ENCODE measurements around the gene CACNA1B.
"Not testable (repeated sequence)": the region's sequence is repeated elsewhere in the genome, so short reads cannot be mapped to it uniquely, and the experiment has no call there.

CACNA1B gene

DNA sequence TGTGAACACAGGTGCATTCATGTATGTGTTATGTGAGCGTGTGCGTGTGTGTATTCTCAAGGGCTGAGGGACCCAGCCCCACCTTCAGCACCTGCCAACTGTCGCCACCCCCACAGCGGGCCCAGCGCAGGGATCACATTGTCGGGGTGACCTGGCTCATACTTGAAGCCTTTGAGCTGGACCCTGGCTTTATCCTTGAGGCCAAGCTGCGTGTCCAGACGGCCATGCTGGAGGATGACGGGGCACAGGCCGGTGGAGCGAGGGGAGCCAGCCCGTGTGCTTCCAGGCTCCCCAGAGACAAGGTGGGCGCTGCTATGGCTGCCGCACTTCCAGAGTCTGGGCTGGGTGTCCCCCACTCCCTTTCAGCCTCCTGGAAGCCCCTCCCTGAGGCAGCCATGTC is 261.5 kb downstream of the CACNA1B start:
- H2BK15ac ChIP-seq (ENCODE audit: low read length), result not testable (repeated sequence)

GRCh38 chr9:138140980-138141379 is 263.4 kb downstream of the CACNA1B start:
- not testable (repeated sequence) for H2AK5ac ChIP-seq (ENCODE audit: low read depth, low read length); H3K79me1 ChIP-seq (ENCODE audit: low read depth, low read length); H2BK12ac ChIP-seq (ENCODE audit: low read length); H3K14ac ChIP-seq (ENCODE audit: low read length); H2BK120ac ChIP-seq (ENCODE audit: low read depth, low read length); H2BK15ac ChIP-seq (ENCODE audit: low read length); H3K18ac ChIP-seq (ENCODE audit: low read length); H3K27ac ChIP-seq (replicated peaks; ENCODE audit: low read length); H3K9me3 ChIP-seq (replicated peaks in 1 of 2; ENCODE audit: control insufficient read depth in 2 of 2, insufficient read depth in 1 of 2, low read depth in 1 of 2, low read length in 2 of 2); H4K91ac ChIP-seq (ENCODE audit: low read depth, low read length, poor library complexity); H3K27me3 ChIP-seq (ENCODE audit: control insufficient read depth in 3 of 3, insufficient read depth in 3 of 3, low read depth in 1 of 3, low read length in 3 of 3); H4K8ac ChIP-seq (ENCODE audit: low read depth, low read length); H3K36me3 ChIP-seq (replicated peaks in 1 of 2; ENCODE audit: control insufficient read depth in 2 of 2, insufficient read depth in 2 of 2, low read length in 2 of 2); H2AFZ ChIP-seq (ENCODE audit: low read length); DNase-seq (ENCODE audit: low spot score); H2BK5ac ChIP-seq (ENCODE audit: low read length); H3K4me1 ChIP-seq (ENCODE audit: control insufficient read depth in 2 of 2, insufficient read depth in 1 of 2, low read depth in 1 of 2, low read length in 2 of 2); H3K4me2 ChIP-seq (ENCODE audit: insufficient read depth, low read length, poor library complexity, severe bottlenecking); H3K4ac ChIP-seq (ENCODE audit: low read length); H3K9ac ChIP-seq (ENCODE audit: low read depth, low read length, poor library complexity); H3K4me3 ChIP-seq (ENCODE audit: low read length in 2 of 2); H3K23ac ChIP-seq (ENCODE audit: low read depth, low read length, poor library complexity)
- WGBS, 2 donors (ENCODE audit: extremely low coverage in 2 of 2, insufficient read length in 2 of 2, insufficient replicate concordance in 1 of 2), result no CpG with 5 or more reads among the region's 15 CpGs

More for the DNA sequence above, 261.5 kb downstream of the CACNA1B start:
- not testable (repeated sequence) for H2BK12ac ChIP-seq (ENCODE audit: low read length); H3K27ac ChIP-seq (replicated peaks; ENCODE audit: low read length); H2BK5ac ChIP-seq (ENCODE audit: low read length); H3K23ac ChIP-seq (ENCODE audit: low read depth, low read length, poor library complexity); H3K27me3 ChIP-seq (ENCODE audit: control insufficient read depth in 3 of 3, insufficient read depth in 3 of 3, low read depth in 1 of 3, low read length in 3 of 3); H3K18ac ChIP-seq (ENCODE audit: low read length); H2BK120ac ChIP-seq (ENCODE audit: low read depth, low read length); H3K14ac ChIP-seq (ENCODE audit: low read length); H4K8ac ChIP-seq (ENCODE audit: low read depth, low read length); H2AFZ ChIP-seq (ENCODE audit: low read length); H3K36me3 ChIP-seq (replicated peaks in 1 of 2; ENCODE audit: control insufficient read depth in 2 of 2, insufficient read depth in 2 of 2, low read length in 2 of 2); H3K4me3 ChIP-seq (ENCODE audit: low read length in 2 of 2); H3K9ac ChIP-seq (ENCODE audit: low read depth, low read length, poor library complexity); H2AK5ac ChIP-seq (ENCODE audit: low read depth, low read length); H3K4ac ChIP-seq (ENCODE audit: low read length); H3K9me3 ChIP-seq (replicated peaks in 1 of 2; ENCODE audit: control insufficient read depth in 2 of 2, insufficient read depth in 1 of 2, low read depth in 1 of 2, low read length in 2 of 2); H4K91ac ChIP-seq (ENCODE audit: low read depth, low read length, poor library complexity); DNase-seq (ENCODE audit: low spot score); H3K79me1 ChIP-seq (ENCODE audit: low read depth, low read length); H3K4me1 ChIP-seq (ENCODE audit: control insufficient read depth in 2 of 2, insufficient read depth in 1 of 2, low read depth in 1 of 2, low read length in 2 of 2)
- no CpG with 5 or more reads among the region's 14 CpGs for WGBS, 2 donors (ENCODE audit: extremely low coverage in 2 of 2, insufficient read length in 2 of 2, insufficient replicate concordance in 1 of 2)
- peak overlapping the region; percentile 11 for H3K4me2 ChIP-seq (ENCODE audit: insufficient read depth, low read length, poor library complexity, severe bottlenecking)

- not testable (repeated sequence) for H3K36me3 ChIP-seq (replicated peaks in 1 of 2; ENCODE audit: control insufficient read depth in 2 of 2, insufficient read depth in 2 of 2, low read length in 2 of 2); H2AFZ ChIP-seq (ENCODE audit: low read length); H2BK5ac ChIP-seq (ENCODE audit: low read length); H3K27me3 ChIP-seq (ENCODE audit: control insufficient read depth in 3 of 3, insufficient read depth in 3 of 3, low read depth in 1 of 3, low read length in 3 of 3); H3K4ac ChIP-seq (ENCODE audit: low read length); H3K9ac ChIP-seq (ENCODE audit: low read depth, low read length, poor library complexity); H3K23ac ChIP-seq (ENCODE audit: low read depth, low read length, poor library complexity); H3K79me1 ChIP-seq (ENCODE audit: low read depth, low read length); H3K14ac ChIP-seq (ENCODE audit: low read length); H3K4me1 ChIP-seq (ENCODE audit: control insufficient read depth in 2 of 2, insufficient read depth in 1 of 2, low read depth in 1 of 2, low read length in 2 of 2); DNase-seq (ENCODE audit: low spot score); H3K9me3 ChIP-seq (replicated peaks in 1 of 2; ENCODE audit: control insufficient read depth in 2 of 2, insufficient read depth in 1 of 2, low read depth in 1 of 2, low read length in 2 of 2); H4K8ac ChIP-seq (ENCODE audit: low read depth, low read length); H3K4me3 ChIP-seq (ENCODE audit: low read length in 2 of 2); H2BK12ac ChIP-seq (ENCODE audit: low read length); H3K18ac ChIP-seq (ENCODE audit: low read length); H2BK15ac ChIP-seq (ENCODE audit: low read length); H2BK120ac ChIP-seq (ENCODE audit: low read depth, low read length); H3K27ac ChIP-seq (replicated peaks; ENCODE audit: low read length); H2AK5ac ChIP-seq (ENCODE audit: low read depth, low read length); H3K4me2 ChIP-seq (ENCODE audit: insufficient read depth, low read length, poor library complexity, severe bottlenecking); H4K91ac ChIP-seq (ENCODE audit: low read depth, low read length, poor library complexity)
- no CpG with 5 or more reads among the region's 11 CpGs for WGBS, 2 donors (ENCODE audit: extremely low coverage in 2 of 2, insufficient read length in 2 of 2, insufficient replicate concordance in 1 of 2)
Observed at GRCh38 chr9:138142528-138143244, 265.1 kb downstream of the CACNA1B start.

- not testable (repeated sequence) for H2AK5ac ChIP-seq (ENCODE audit: low read depth, low read length); H3K9ac ChIP-seq (ENCODE audit: low read depth, low read length, poor library complexity); H2BK5ac ChIP-seq (ENCODE audit: low read length); H3K4me3 ChIP-seq (ENCODE audit: low read length in 2 of 2); H3K14ac ChIP-seq (ENCODE audit: low read length); DNase-seq (ENCODE audit: low spot score); H2BK12ac ChIP-seq (ENCODE audit: low read length); H3K27me3 ChIP-seq (ENCODE audit: control insufficient read depth in 3 of 3, insufficient read depth in 3 of 3, low read depth in 1 of 3, low read length in 3 of 3); H2BK15ac ChIP-seq (ENCODE audit: low read length); H4K8ac ChIP-seq (ENCODE audit: low read depth, low read length); H3K4me2 ChIP-seq (ENCODE audit: insufficient read depth, low read length, poor library complexity, severe bottlenecking); H3K4me1 ChIP-seq (ENCODE audit: control insufficient read depth in 2 of 2, insufficient read depth in 1 of 2, low read depth in 1 of 2, low read length in 2 of 2); H3K4ac ChIP-seq (ENCODE audit: low read length); H3K18ac ChIP-seq (ENCODE audit: low read length); H4K91ac ChIP-seq (ENCODE audit: low read depth, low read length, poor library complexity); H3K36me3 ChIP-seq (replicated peaks in 1 of 2; ENCODE audit: control insufficient read depth in 2 of 2, insufficient read depth in 2 of 2, low read length in 2 of 2); H2AFZ ChIP-seq (ENCODE audit: low read length); H3K27ac ChIP-seq (replicated peaks; ENCODE audit: low read length); H3K79me1 ChIP-seq (ENCODE audit: low read depth, low read length); H3K9me3 ChIP-seq (replicated peaks in 1 of 2; ENCODE audit: control insufficient read depth in 2 of 2, insufficient read depth in 1 of 2, low read depth in 1 of 2, low read length in 2 of 2); H2BK120ac ChIP-seq (ENCODE audit: low read depth, low read length); H3K23ac ChIP-seq (ENCODE audit: low read depth, low read length, poor library complexity)
- no CpG with 5 or more reads among the region's 7 CpGs for WGBS, 2 donors (ENCODE audit: extremely low coverage in 2 of 2, insufficient read length in 2 of 2, insufficient replicate concordance in 1 of 2)
Observed at GRCh38 chr9:138143491-138143890, 265.9 kb downstream of the CACNA1B start.
